Measurements from ENCODE around the gene MSLN.

Gene MSLN

GRCh38 chr16:723695-724094 is 36.8 kb upstream of the MSLN start:
- DNase-seq (ENCODE audit: low read depth) = no peak

DNA sequence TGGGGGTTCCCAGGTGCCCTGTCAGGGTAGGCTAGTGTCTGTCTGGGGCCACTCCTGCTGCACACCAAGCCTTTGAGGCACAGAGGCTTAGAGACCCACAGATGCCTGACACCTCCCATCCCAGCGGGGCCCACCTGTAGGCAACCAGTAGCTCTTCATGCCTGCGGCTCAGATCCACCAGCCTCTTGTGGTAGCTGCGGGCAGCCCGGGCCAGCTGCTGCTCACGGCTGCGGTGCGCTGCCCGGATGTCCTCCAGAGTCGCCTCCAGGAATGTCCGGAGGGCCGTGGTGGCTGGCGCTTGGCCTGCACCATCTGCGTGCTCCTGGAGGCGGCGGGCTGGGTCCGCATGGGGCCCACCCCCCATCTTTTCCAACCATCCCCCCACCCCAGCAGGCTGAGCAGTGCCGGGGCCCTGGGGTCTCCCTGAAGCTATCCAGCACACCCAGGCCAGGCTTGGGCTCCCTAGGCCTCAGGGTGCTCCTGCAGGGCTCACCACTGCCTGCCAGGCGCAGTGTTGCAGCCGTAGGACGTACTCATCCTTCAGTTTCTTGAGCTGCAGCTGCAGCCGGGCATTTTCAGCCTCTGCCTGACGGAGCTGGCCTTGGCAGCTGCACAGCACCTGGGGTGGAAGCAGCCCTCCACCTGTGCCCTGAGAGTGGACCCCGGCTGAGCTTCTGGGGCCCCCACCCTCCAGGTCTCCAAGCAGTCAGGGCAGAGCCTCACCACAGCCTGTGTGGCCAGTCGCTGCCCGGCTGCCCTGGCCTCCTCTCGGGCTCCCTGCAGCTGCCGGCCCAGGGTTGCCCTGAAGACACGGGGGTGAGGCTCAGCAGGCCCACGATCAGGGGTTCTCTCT is 36.1 kb upstream of the MSLN start:
- DNase-seq (ENCODE audit: low read depth) = no peak

DNA sequence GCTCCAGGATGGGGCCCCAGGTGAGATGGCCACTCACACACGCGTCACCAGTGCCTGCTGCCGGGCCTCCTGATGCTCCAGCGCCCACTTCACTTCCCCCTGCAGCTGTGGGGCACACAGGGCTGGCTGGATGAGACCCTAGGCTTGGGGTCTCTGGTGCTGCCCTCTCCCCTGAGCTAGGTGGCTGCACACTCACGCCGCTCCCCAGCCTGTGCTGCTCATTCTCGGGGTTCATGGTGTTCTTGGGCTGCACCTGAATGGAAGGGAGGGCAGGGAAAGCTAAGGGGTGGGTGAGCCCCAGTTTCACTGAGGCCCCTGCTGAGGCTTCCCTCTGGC is 35.5 kb upstream of the MSLN start:
- DNase-seq (ENCODE audit: low read depth) = no peak

GRCh38 chr16:725463-726187 is 34.9 kb upstream of the MSLN start:
- DNase-seq (ENCODE audit: low read depth) = no peak

- no peak for DNase-seq (ENCODE audit: low read depth)
Observed at GRCh38 chr16:726188-726437, 34.4 kb upstream of the MSLN start.

DNA sequence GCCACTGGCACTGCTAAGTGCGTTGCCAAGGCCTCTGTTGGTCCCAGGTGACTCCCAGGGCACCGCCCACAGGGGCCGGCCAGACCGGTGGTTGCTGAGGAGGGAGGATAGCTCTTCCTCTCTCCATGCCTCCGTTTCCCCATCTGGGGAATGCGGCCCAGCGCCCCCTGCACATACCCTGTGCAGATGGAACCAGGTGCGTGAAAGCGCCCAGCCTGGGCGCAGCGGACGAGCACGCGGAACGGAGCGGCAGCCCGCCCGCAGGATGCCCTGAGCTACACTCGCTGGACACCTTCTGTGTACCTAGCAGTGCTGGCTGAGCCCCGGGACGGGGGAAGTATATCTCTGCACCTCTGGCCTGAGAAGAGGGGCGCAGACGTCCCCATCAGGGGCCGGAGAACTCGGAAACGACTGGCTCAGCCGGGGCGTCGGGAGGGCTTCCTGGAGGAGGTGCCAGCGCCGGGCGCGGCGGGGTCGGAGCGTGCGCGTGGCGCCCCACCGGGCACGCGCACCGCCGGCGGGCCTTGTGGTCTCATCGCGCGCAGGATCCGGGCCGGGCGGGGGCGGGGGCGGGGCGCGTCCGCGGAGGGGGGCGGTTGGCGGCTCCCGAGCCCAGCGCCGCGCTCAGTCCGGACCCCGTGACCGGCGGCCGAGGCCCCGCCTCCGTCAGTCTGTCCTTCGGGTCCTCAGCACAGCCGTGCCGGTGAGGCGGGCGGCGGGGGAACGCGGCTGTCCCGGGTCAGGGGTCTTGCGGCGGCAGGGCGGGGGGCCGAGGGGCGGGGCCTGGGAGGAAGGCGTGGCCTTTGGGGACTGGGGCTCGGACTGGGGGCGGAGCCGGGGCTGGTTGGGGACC is 33.9 kb upstream of the MSLN start, which contains the start of the genes CCDC78 and HAGHL:
Gene CCDC78 (minus strand): TSS at position 6 of the 853 bp plus-strand sequence. CDS start 76 bp downstream, outside the sequence.
Gene HAGHL (plus strand): TSS at position 669 of the 853 bp plus-strand sequence. CDS start 404 bp downstream, outside the sequence.
- DNase-seq (ENCODE audit: low read depth) = no peak

DNA sequence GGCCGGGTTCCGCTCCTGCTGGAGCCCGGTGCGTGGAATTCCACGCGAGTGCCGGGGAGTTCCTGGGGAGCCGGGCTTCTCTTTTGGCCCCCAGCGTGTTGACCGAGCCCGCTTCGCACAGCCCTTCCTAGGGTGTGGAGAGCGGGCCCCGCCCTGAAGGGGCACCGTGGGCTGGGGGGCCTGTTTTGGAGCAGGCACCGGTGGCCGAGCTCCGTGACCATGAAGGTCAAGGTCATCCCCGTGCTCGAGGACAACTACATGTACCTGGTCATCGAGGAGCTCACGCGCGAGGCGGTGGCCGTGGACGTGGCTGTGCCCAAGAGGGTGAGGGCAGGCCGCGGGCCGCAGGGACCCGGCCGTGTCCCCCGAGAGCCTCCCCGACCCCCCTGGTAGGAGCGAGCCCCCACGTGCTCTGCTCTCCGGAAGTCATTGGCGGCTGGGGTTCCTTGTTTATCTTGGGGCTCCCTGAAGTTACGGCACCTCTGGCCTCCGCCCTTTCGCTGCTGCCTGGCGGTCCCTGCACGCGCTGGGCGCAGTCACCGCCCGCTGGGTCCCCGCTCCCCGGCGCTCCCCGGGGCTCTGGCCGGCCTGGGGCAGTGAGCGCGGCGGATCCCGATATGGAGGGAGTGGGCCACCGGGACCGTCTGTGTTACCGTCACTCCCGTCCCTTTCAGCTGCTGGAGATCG is 33.1 kb upstream of the MSLN start:
- DNase-seq (ENCODE audit: low read depth) = no peak

DNA sequence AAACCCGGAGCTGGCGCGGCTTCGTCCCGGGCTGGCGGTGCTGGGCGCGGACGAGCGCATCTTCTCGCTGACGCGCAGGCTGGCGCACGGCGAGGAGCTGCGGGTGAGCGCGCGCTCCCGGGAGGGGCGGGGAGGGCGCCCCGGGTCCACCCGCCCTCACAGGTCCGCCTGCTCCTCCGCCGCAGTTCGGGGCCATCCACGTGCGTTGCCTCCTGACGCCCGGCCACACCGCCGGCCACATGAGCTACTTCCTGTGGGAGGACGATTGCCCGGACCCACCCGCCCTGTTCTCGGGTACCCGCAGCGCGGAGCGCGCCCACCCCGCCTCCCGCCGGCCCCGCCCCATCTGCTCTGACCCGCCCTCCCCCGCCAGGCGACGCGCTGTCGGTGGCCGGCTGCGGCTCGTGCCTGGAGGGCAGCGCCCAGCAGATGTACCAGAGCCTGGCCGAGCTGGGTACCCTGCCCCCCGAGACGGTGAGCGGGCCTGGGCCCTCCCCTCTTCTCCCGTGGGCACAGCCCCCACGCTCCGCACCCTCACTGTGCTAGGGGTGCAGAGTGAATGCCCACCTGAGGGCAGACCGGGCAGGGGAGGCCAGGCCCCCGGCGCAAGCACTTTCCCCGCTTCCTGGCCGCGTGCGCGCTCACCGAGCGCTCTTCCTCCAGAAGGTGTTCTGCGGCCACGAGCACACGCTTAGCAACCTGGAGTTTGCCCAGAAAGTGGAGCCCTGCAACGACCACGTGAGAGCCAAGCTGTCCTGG is 32.2 kb upstream of the MSLN start:
- peak; percentile 74 for DNase-seq (ENCODE audit: low read depth)

- DNase-seq (ENCODE audit: low read depth) = no peak
Observed at GRCh38 chr16:728890-729744, 31.4 kb upstream of the MSLN start.

GRCh38 chr16:729768-730665 is 30.5 kb upstream of the MSLN start:
- DNase-seq (ENCODE audit: low read depth) = no peak

DNA sequence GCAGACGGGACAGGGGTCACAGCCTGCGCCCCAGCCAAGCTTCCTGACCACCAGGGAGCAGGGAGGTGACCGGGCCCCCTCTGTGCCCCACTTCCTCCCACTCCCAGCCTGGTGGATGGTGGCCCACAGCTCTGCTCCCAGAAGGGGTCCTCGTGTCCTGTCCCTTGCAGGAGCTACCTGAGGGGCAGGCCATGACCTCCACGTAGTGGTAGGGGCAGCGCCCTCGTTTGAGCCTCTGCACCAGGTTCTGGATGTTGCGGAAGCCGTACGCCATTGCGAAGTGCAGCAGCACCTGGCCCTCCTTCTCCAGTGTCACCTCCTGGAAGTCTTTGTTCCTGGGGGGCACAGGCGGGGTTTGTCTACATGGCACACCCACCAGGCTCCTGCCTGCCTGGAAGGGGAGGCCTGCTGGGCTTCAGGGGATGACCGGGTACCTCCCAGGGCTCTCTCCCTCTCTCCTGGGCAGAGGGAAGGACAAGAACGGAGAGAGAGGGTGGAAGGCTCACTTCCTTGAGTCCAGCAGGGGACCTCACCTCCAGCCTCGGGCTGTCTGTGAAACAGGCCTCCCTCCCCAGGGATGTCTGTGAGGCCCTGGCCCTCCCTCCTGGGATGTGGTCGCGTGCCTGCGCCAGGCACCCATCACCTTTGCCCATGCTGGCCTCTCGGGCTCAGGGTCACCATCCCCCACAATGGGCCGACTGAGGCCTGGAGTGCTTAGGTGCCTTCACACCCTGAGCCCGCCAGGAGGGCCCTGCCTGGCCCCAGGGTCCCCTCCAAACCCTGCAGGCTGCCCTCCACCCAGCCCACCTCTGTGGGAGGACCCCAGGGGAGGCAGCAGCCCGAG is 29.6 kb upstream of the MSLN start:
- no peak for DNase-seq (ENCODE audit: low read depth)

- DNase-seq (ENCODE audit: low read depth) = no peak
Observed at GRCh38 chr16:732332-732731, 28.2 kb upstream of the MSLN start.

GRCh38 chr16:732936-733335 is 27.6 kb upstream of the MSLN start:
- DNase-seq (ENCODE audit: low read depth) = no peak

GRCh38 chr16:733382-734207 is 26.9 kb upstream of the MSLN start:
- no peak for DNase-seq (ENCODE audit: low read depth)

GRCh38 chr16:734208-734980 is 26.1 kb upstream of the MSLN start:
- no peak for DNase-seq (ENCODE audit: low read depth)

DNA sequence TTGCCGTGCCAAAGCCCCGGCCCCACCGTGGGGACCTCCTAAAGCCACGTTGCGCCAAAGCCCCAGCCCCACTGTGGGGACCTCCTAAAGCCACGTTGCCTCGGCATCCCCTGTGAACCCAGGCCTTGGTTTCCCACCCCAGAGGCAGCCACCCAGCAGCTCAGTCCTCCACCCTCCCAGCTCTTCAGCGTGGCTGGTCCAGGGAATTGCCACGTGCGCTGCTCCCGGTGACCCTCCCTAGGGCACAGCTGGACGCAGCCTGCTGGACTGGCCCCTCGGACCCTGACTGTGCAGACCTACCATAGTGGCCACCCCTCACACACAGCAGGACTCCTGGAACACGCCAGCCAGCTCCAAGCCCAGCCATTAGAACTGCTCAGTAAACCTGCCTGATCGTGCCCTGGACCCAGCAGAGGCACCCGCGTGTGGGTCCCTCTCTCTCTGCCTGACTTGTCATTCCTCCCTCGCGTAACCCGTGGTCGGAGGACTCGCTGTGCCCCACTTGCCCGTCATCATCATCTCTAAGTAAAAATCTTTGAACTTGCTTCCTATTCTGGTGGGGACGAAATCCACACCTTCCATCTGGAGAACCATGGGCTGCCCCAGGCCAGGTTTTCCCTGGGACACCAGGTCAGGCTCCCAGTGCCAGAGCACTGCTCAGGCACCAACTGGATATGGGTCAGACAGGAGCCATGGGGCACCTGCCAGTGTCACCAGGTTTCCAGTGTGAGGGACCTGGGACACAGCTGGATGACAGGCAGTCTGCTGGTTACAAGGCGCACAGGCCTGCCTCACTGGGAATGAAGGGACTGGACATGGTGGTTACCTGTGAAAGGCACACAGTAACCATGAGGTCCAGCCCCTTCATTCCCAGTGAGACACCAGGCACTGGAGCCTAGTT is 25.3 kb upstream of the MSLN start:
- DNase-seq (ENCODE audit: low read depth) = no peak

Data from amniotic epithelial cell (primary cell).